H1 (cell line): ENCODE data around the gene PREX1. TPM values are rescaled to one million over a fixed set of nuclear protein-coding genes. Genes with fewer than 3 reads are reported as not detected.

ENCODE experiments used
- KDM1A ChIP-seq: fragments of 200-600, 300-600 bp; sonication (generic); IDR thresholded peaks from 2 replicates; pipeline ENCODE4 v1.7.1; 2016; ENCODE audit warnings: mild to moderate bottlenecking, low read length, borderline replicate concordance
- RNF2 ChIP-seq: fragments of 200-900, 300-1000 bp; sonication (generic); IDR thresholded peaks from 2 replicates; pipeline ENCODE4 v1.7.1; 2016; ENCODE audit warnings: borderline replicate concordance, low read depth, mild to moderate bottlenecking, antibody characterized with exemption, low read length; ENCODE audit not compliant: poor library complexity, severe bottlenecking; ENCODE audit errors: missing control alignments
- polyA plus RNA-seq, 7 experiments: library from polyadenylated mRNA; depleted of rRNA in 3 of 7; stranded (reverse) in 5 of 7; unstranded in 2 of 7; fragments of >200 nt in 5 of 7; fragments of 200-250 nt in 2 of 7; gene quantifications; 1 replicate in 5 of 7; 2 replicates in 1 of 7; 4 replicates in 1 of 7; pipeline versions ENCODE4 v1.2.1 to v1.2.3, GENCODE V29; 2011 to 2013; ENCODE audit warnings: missing spikeins in 2 of 7, mixed read lengths in 2 of 7
- total RNA-seq: library from RNA; stranded (reverse); fragmentation: NEBNext Ultra II Directional; extraction: Animal tissue kit (Norgen Biotek cat#: 25700); gene quantifications from 2 replicates; pipeline ENCODE4 v1.2.1, GENCODE V29; 2021
- TF ChIP-seq, protein P1 (sequence below), 3 experiments: IDR thresholded peaks; 1 replicate in 2 of 3; 2 replicates in 1 of 3; pipeline versions ENCODE4 v1.5.1 to v1.6.1; 2011; ENCODE audit warnings: low read length in 3 of 3, mild to moderate bottlenecking in 3 of 3, inconsistent platforms in 2 of 3, low read depth in 1 of 3, moderate library complexity in 1 of 3; ENCODE audit not compliant: insufficient read depth in 1 of 3; ENCODE audit errors: control extremely low read depth in 1 of 3

The PREX1 gene
- total and polyA plus RNA-seq, 2 of the 8 experiments (the other 6 are each of a cell fraction or from before 2014, with no cell fraction given), result 10.7 to 12.8 TPM

- TF ChIP-seq, protein P1, sequence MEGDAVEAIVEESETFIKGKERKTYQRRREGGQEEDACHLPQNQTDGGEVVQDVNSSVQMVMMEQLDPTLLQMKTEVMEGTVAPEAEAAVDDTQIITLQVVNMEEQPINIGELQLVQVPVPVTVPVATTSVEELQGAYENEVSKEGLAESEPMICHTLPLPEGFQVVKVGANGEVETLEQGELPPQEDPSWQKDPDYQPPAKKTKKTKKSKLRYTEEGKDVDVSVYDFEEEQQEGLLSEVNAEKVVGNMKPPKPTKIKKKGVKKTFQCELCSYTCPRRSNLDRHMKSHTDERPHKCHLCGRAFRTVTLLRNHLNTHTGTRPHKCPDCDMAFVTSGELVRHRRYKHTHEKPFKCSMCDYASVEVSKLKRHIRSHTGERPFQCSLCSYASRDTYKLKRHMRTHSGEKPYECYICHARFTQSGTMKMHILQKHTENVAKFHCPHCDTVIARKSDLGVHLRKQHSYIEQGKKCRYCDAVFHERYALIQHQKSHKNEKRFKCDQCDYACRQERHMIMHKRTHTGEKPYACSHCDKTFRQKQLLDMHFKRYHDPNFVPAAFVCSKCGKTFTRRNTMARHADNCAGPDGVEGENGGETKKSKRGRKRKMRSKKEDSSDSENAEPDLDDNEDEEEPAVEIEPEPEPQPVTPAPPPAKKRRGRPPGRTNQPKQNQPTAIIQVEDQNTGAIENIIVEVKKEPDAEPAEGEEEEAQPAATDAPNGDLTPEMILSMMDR (IDR thresholded peaks at IDR 0.05; ENCODE audit: control extremely low read depth in 1 of 3, insufficient read depth in 1 of 3, low read depth in 1 of 3, low read length in 3 of 3), result no peak
- TF ChIP-seq KDM1A (no peak), RNF2 (no peak)
Observed at GRCh38 chr20:48581167-48581566, 246.6 kb downstream of the PREX1 start (continued).
